ENCODE data around the gene TTLL12.

DNA sequence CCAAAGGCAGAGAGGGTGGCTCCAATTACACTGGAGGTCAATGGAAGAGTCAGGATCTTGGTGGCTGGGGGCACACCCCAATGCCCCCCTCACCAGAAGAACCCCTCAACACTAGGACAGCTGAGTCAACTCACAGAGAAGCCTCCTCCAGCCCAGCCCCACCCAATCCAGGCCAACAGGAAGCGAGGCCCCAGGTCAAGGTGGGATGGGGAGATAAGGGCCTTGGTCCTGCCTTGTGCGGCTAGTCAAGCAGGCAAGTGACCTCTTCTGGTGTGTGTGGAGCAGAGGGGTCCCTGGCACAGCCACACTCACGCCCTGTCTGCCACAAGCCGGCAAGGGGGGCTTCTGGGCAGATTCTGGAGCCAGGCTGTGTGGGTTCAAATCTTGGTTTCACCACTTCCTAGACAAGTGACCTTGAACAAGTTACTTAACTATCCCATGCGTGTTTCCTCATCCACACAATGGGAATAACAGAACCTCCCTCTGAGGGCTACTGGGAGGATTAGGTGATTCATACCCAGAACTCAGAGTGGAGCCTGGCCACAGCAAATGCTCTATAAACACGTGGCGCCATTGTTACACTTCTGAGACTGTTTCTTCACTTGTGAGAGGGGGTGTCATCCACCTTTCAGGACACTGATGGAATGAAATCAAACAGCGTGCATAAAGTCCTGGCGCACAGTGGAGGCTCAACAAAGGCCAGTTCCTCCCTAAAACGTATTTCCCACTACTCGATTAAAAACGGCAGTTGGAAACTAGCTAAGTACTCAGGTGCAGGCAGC is 3.2 kb downstream of the TTLL12 start:
- TF ChIP-seq MAZ (IDR thresholded peaks at IDR 0.05; ENCODE audit: borderline replicate concordance, low read depth, low read length), result no peak
- TF ChIP-seq POLR2A (IDR thresholded peaks at IDR 0.05; ENCODE audit: low read length), result no peak
- TF ChIP-seq CEBPB (IDR thresholded peaks at IDR 0.05), result no peak
- no peak for TF ChIP-seq ATOH8 (CRISPR knock-in tag; IDR thresholded peaks at IDR 0.05; ENCODE audit: low read depth)
- TF ChIP-seq REST (IDR thresholded peaks at IDR 0.05), result no peak
- TF ChIP-seq, protein P1, sequence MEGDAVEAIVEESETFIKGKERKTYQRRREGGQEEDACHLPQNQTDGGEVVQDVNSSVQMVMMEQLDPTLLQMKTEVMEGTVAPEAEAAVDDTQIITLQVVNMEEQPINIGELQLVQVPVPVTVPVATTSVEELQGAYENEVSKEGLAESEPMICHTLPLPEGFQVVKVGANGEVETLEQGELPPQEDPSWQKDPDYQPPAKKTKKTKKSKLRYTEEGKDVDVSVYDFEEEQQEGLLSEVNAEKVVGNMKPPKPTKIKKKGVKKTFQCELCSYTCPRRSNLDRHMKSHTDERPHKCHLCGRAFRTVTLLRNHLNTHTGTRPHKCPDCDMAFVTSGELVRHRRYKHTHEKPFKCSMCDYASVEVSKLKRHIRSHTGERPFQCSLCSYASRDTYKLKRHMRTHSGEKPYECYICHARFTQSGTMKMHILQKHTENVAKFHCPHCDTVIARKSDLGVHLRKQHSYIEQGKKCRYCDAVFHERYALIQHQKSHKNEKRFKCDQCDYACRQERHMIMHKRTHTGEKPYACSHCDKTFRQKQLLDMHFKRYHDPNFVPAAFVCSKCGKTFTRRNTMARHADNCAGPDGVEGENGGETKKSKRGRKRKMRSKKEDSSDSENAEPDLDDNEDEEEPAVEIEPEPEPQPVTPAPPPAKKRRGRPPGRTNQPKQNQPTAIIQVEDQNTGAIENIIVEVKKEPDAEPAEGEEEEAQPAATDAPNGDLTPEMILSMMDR (IDR thresholded peaks at IDR 0.05), result no peak
- no peak for TF ChIP-seq MYC (IDR thresholded peaks at IDR 0.05; ENCODE audit: borderline replicate concordance, low read length)
- no peak for TF ChIP-seq EP300 (IDR thresholded peaks at IDR 0.05)
- TF ChIP-seq MAX (IDR thresholded peaks at IDR 0.05), result no peak
- no peak for TF ChIP-seq FOSL2 (IDR thresholded peaks at IDR 0.05)
- TF ChIP-seq FOSL2 (CRISPR knock-in tag; IDR thresholded peaks at IDR 0.05), result no peak
- TF ChIP-seq CHD2 (IDR thresholded peaks at IDR 0.05; ENCODE audit: low read length, partially characterized antibody), result no peak
